HG03378 (cell line): ENCODE measurements around the gene DDX10.

ENCODE experiments used
- ATAC-seq: cut with Tn5 transposase; IDR thresholded peaks from one replicate; pipeline ENCODE4 v1.9.1; 2021; ENCODE audit warnings: mild to moderate bottlenecking, moderate library complexity; ENCODE audit not compliant: unreplicated experiment

DDX10 gene

GRCh38 chr11:108865406-108865805 is 200.5 kb downstream of the DDX10 start:
- ATAC-seq: no peak

GRCh38 chr11:108866781-108867180 is 201.9 kb downstream of the DDX10 start:
- no peak for ATAC-seq

GRCh38 chr11:108870373-108871020 is 205.6 kb downstream of the DDX10 start:
- ATAC-seq: no peak

GRCh38 chr11:108871152-108871551 is 206.3 kb downstream of the DDX10 start:
- no peak for ATAC-seq

- ATAC-seq: no peak
Measured at GRCh38 chr11:108871867-108872266, 207.0 kb downstream of the DDX10 start.

DNA sequence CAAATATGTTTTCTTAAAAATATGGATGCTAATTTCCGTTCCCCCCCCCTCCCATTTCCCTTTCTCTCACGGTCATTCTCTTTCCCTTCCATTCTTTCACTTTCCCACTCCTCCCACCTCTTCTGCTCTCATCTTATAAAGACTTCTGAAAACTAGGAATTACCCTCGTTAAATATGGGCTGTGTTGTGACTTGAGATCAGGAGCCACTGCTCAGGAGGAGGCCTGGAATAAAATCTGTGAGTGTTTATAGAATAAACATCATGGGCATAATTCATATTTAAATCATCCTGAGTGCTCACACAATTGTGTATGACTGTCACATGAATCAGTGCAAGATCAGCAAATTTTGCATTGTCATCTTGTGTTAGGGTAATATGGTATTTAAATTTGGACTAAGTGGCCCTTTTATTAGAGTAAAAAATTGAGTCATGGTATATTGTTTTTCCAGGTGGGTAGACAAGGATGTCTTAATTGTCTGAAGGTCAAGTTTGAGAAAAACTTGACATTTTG is 208.0 kb downstream of the DDX10 start:
- no peak for ATAC-seq

- ATAC-seq: no peak
Measured at GRCh38 chr11:108873310-108873709, 208.4 kb downstream of the DDX10 start.

DNA sequence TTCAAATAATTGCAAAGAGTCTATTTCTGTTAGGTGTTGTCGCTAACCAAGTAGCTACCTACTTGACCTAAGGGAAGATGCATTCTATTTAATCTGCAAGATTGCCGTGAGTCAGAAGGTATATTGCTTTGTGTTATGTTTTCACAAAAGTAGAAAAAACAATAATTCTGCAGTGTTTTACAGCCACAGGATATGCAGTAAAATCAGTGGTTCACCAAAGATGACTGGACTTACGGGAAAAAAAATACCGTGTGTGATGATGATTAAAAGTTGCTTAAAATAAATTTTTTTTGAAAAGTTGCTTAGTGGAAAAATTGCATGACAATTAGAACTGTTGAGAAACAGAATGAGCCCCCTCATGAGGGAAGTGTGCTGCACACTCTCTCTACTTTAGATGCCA is 209.1 kb downstream of the DDX10 start:
- no peak for ATAC-seq

DNA sequence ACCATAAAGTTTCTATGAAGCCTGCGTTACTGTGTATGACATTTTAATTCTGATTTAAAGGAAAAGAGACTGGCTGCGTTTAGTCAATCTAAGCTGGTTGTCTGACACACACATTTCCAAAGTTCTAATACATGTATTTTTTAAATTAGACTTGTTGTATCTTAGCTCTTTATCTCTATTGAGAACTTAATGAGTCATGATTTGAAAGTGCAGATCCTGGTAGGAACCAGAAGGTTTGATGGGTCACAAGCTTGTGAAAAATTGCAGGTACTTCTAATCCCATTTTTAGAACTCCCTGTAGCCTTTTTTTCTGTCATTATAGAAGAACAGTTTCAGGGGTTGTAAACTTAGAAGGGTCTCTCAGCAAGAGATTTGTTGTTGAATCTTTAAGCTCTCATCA is 210.3 kb downstream of the DDX10 start:
- ATAC-seq: no peak

DNA sequence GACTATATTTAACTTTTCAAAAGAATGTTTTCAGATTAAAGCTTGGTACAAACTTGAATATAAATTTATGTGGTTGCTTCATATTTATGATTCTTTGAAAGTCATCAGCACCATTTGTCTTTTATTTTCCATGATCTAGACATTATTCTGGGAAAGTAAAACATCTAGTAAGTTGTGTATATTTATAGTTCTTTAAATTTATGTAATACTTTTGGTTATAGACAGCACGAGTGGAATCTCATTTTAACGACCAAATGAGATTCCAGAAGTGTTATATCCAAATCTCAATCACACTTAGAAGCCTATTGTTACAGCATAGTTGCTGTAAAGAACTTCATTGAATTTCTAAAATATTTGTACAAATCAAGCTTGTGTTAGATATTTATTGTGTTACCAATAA is 212.3 kb downstream of the DDX10 start:
- no peak for ATAC-seq

- no peak for ATAC-seq
Measured at GRCh38 chr11:108880510-108880909, 215.6 kb downstream of the DDX10 start.

DNA sequence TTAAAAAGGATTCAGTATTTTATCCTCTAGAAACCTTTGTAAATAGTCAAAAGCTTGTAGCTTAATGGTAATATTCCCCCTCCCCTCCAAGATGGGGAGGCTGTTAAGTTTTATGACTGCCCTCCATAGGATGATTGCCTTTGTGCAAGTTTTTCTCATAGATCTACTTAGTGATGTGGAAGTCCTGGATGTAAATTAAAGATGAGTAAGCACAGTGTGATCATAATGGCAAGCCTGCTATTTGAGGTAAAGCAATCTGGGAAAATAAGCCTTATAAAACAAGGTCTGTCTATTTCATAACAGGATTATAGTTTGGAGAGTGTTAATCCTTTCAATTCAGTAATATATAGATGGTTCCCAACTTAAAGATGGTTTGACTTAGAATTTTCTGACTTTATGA is 216.3 kb downstream of the DDX10 start:
- ATAC-seq: no peak

- no peak for ATAC-seq
Measured at GRCh38 chr11:108882211-108882831, 217.5 kb downstream of the DDX10 start.

- ATAC-seq: no peak
Measured at GRCh38 chr11:108886005-108886659, 221.3 kb downstream of the DDX10 start.

- ATAC-seq: no peak
Measured at GRCh38 chr11:108886660-108887009, 221.8 kb downstream of the DDX10 start.

- ATAC-seq: no peak
Measured at GRCh38 chr11:108887436-108888238, 222.8 kb downstream of the DDX10 start.

- ATAC-seq: no peak
Measured at GRCh38 chr11:108890482-108891105, 225.7 kb downstream of the DDX10 start.

DNA sequence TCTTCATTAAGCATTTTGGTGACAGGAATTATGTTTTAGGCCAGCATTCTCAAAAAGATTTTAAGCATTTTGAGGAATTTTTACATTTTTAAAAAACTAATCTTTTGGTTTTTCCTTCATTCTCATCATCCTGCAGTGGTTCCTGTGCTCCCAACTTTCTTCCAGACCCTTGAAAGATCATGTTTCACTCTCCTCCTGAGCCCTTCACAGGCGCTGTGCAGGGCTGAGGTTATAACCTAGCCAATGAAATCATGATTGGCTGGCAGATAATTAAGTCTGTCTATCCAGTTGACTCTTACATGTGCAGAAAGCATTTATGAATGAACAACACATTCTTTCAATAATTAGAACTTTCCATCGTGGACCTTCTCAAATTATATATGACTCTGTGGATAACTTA is 226.3 kb downstream of the DDX10 start:
- ATAC-seq: no peak

GRCh38 chr11:108891909-108892511 is 227.1 kb downstream of the DDX10 start:
- ATAC-seq: no peak
